IgD-negative memory B cell (primary cell): ENCODE results near the gene PPP1R7. TPM values are rescaled to one million over a fixed set of nuclear protein-coding genes. Genes with fewer than 3 reads are reported as not detected.

Source experiments
- polyA plus RNA-seq: library from polyadenylated mRNA; unstranded; fragments of 300-500 nt; fragmentation: Illumina TruSeq; gene quantifications from one replicate; pipeline ENCODE4 v1.2.3, GENCODE V29; 2021

PPP1R7 gene
- polyA plus RNA-seq, 1 donor from 2014 or later: 94.7 TPM

Other genes with a start within 250 kb of the PPP1R7 start
- gene CROCC2, start 244.1 kb upstream of the PPP1R7 start, polyA plus RNA-seq: not detected
- gene SNED1, start 151.8 kb upstream of the PPP1R7 start, polyA plus RNA-seq: 17.0 TPM
- 65.6 TPM for gene MTERF4, start 48.2 kb upstream of the PPP1R7 start, polyA plus RNA-seq
- 10.3 TPM for gene PASK, start 995 bp upstream of the PPP1R7 start, polyA plus RNA-seq
- not detected for gene ANO7, start 38.2 kb downstream of the PPP1R7 start, polyA plus RNA-seq
- gene HDLBP, start 165.2 kb downstream of the PPP1R7 start, polyA plus RNA-seq: 55.3 TPM
- 134 TPM for gene SEPTIN2, start 165.5 kb downstream of the PPP1R7 start, polyA plus RNA-seq
- 21.9 TPM for gene FARP2, start 205.8 kb downstream of the PPP1R7 start, polyA plus RNA-seq